Measurements from ENCODE around the gene CCDC81.
"Not testable (repeated sequence)": the region's sequence is repeated elsewhere in the genome, so short reads cannot be mapped to it uniquely, and the experiment has no call there.

Gene CCDC81

DNA sequence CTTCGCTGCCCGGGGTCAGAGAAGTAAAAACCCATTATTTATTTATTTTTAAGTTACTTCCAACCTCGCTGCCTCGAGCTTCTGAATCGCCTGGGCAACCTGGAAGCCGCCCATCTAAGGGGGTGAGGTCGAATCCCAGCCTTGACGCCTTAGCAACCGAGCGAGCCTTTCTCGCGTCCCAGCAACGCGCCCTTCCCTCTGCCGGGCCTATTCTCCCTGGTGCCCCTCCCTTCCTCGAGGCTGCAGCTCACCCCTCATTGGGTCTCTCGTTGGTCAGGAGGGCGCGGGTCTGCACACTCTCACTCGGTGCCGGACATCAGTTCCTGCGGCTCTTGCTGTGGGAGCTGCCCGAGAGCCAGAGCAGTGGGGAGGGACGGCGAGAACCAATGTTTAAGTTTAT lies at the start of gene CCDC81:
Gene CCDC81, plus strand, starts transcription at position 302 of the 400 bp plus-strand sequence. CDS start 277 bp downstream, outside the sequence.
- DNase-seq (ENCODE audit: low read depth in 3 of 3), result no peak

DNA sequence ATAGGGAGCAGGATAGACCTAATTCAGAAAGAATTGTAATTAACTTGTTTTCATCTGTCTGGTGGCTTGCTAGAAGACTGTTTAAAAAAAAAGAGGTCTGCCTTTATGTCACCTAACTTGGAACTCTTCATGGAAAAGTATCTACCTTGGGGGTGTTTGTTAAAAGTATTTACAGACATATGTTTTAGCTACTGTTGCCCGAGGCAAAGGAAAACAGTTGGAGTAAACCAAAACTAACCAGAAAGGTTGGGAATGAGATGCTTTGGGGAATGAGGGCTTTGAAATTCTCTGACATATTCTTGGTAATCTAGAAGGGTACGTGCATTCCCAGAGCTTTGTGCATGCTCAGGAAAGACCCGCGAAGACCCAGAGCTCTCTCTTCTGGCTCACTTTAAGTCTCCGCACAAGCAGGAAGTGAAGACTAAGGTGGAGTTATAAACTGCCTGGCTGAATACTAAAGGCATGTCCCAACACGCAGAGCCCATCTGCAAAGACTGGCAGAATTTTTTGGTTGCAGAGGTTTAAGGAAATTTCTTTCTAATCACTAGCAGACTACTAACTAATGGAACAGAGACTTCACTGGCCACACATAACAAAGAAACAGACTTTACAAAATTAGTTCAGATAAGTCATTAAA lies 39.4 kb upstream of the CCDC81 start:
- DNase-seq (ENCODE audit: low read depth in 3 of 3), result no peak

DNA sequence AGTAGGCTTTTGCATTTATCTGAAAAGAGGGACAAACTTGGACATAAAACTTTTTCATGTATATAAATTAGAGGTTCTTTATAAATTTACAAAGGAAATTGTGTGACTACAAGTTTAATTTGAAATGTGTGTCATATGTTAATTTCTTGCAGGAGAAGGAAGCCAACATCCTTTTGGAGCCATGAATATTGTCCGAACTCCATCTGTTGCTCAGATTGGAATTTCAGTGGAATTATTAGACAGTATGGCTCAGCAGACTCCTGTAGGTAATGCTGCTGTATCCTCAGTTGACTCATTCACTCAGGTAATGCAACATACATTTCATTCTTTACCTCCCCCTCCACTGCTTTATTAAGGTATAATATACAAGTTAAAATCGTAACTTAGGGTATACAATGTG lies 37.5 kb upstream of the CCDC81 start:
- DNase-seq (ENCODE audit: low read depth in 3 of 3), result no peak

DNA sequence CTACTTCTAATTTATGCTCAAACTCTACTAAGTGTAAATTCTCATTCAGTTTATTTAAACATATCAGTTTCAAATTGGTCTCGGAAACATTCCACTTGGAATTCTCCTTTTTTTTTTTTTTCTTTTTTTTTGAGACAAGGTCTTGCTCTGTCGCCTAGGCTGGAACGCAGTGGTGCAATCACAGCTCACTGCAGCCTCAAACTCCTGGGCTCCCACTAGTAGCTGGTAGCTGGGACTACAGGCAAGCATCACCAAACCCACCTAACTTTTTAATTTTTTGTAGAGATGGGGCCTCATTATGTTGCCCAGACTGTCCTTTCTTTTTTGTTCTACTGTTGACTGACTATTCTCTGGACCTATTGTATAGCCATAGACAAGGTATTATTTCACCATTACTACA lies 33.3 kb upstream of the CCDC81 start:
- DNase-seq (ENCODE audit: low read depth in 3 of 3), result no peak

DNA sequence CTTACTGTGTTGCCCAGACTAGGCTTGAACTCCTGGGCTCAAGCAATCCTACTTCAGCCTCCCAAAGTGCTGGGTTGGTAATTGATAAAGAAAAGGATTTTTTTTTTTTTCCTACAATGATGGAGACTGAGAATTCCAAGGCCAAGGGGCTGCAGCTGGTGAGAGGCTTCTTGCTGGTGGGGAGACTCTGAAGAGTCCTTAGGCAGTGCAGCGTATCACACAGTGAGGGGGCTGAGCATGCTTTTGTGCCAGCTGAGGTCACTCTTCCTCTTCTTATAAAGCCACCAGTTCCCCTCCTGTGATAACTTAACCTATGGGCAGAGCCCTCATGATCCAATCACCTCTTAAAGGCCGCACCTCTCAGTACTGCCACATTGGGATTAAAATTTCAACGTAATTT lies 28.2 kb upstream of the CCDC81 start:
- DNase-seq (ENCODE audit: low read depth in 3 of 3), result no peak

DNA sequence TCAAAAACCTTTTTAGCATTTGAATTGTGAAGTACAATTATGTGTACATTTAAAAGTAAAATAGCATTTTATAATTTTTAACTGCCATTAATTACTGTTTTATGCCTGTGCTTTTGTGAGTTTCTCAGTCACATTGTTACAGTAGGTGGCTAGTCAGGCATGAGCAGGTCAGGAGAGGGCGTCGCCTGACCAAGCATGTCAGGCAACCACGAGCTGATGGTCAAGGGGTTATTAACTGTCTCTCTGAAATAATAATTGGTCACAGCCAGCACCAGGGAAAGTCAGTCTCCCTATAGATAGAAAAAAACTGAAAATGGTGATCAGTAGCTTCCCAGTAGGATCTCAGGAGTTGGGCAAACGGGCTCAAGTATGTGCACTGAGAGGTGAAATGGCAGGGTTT lies 19.4 kb upstream of the CCDC81 start:
- DNase-seq (ENCODE audit: low read depth in 3 of 3), result no peak

DNA sequence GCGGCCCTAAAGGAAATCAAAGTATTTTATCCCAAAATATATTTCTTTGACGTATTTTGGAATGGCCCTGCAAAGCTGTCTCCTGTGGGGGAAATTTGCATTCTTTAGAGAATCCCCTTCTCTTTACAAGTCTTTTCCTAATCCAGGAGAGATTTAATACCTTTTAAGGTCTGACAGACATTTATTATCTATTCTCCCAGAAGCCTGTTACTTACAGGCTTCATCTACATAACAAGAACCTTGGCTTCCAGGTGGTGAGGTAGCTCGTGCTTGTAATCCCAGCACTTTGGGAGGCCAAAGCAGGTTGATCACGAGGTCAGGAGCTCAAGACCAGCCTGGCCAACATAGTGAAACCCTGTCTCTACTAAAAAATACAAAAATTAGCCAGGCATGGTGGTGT lies 17.3 kb upstream of the CCDC81 start:
- not testable (repeated sequence) for DNase-seq (ENCODE audit: low read depth in 3 of 3)

DNA sequence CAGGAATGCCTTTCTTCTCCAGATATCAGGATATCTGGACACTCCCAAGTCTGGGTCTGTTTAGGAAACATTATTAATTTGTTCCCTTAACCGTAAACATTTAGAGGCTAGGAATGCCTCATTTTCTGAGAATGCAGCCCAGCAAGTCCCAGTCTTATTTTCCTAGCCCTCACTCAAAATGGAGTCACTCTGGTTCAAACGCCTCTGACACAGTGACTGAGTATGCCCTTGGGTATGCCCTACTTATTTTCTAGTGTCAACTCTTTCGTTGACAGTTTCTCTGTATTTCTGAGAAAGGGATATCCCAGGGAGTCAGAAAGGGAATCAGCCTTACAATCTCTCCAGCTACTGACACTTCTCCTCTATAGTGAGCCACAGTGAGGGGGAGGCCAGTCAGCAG lies 16.0 kb upstream of the CCDC81 start:
- no peak for DNase-seq (ENCODE audit: low read depth in 3 of 3)

DNA sequence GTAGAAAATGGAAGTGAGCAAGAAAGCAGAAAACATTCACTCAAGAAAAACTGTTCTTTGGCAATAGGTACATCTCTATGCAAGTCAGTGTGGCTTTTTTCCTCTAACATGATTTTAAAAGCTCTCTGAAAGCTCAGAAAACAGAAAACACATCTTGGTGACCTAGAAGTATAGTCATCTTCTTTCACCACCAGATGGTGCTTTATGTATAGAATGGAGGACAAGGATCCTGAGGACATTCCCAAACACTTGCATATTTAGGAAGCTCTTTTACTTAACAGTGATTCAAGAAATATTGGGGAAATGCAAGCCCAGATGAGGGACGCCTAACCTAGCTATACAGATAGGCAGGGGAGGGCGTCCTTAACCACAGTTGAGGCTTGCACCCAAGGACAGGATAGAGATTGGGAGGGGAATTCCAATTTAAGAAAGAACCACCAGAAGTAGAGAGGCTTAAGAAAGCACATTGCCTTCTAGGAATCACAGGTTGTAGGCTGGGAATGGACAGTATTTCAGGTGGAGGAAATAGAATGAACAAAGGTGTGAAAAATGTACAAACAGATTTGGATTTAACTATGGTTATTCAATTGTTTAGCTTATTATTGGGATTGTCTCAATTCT lies 13.8 kb upstream of the CCDC81 start:
- DNase-seq (ENCODE audit: low read depth in 3 of 3), result no peak

DNA sequence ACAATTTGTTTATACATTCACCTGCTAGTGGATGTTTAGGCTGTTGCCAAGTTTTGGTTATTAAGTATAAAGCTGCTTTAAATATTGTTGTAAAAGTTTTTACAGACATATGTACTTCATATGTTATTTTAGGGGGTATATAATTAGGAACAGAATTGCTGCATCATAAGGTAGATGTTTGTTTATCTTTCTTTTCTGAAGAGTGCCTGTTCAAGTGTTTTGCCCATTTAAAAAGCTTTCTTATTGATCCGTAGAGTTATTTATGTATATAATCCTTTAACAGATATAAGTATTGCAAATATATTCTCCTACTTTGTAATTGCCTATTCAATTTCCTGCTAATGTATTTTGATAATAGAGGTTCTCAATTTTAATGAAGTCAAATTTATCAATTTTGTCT lies 11.3 kb upstream of the CCDC81 start:
- DNase-seq (ENCODE audit: low read depth in 3 of 3), result no peak

DNA sequence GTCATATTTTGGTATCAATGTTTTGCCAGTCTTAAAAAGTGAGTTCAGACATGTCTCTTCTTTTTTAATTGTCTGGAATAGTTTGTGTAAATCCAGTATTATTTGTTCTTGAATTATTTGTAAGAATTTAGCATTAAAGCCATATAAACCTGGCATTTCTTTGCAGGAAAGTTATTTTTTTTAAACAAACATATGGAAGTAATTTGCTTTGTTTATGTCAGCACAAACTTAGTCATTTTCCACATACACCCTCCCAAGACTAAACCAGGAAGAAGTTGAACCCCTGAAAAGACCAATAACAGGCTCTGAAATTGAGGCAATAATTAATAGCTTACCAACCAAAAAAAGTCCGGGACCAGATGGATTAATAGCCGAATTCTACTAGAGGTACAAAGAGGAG lies 9.1 kb upstream of the CCDC81 start:
- DNase-seq (ENCODE audit: low read depth in 3 of 3), result no peak

DNA sequence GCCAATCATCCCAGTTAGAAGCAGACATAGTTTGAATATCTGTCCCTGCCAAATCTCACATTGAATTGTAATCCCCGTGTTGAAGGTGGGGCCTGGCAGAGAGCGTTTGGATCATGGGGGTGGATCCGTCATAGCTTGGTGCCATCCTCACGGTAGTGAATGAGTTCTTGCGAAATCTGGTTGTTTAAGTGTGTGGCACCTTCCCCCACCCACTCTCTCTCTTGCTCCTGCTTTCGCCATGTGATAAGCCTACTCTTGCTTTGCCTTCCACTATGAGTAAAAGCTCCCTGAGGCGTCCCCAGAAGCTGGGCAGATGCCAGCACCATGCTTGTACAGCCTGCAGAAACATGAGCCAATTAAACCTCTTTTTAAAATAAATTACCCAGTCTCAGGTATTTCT lies 5.0 kb upstream of the CCDC81 start:
- DNase-seq (ENCODE audit: low read depth in 3 of 3), result no peak

DNA sequence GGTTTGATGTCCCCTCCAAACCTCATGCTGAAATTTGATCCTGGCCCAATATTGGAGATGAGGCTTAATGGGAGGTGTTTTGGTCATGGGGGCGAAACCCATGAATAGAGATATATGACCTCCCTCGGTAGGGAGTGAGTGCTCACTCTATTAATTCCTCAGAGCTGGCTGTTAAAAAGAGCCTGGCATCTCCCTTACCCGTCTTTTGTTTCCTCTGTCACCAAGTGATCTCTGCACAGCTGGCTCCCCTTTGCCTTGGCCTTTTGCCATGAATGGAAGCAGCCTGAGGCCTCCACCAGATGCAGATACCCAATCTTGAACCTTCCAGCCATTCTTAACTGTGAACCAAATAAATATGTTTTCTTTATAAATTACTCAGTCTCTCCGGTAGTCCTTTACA lies 4.5 kb upstream of the CCDC81 start:
- no peak for DNase-seq (ENCODE audit: low read depth in 3 of 3)

DNA sequence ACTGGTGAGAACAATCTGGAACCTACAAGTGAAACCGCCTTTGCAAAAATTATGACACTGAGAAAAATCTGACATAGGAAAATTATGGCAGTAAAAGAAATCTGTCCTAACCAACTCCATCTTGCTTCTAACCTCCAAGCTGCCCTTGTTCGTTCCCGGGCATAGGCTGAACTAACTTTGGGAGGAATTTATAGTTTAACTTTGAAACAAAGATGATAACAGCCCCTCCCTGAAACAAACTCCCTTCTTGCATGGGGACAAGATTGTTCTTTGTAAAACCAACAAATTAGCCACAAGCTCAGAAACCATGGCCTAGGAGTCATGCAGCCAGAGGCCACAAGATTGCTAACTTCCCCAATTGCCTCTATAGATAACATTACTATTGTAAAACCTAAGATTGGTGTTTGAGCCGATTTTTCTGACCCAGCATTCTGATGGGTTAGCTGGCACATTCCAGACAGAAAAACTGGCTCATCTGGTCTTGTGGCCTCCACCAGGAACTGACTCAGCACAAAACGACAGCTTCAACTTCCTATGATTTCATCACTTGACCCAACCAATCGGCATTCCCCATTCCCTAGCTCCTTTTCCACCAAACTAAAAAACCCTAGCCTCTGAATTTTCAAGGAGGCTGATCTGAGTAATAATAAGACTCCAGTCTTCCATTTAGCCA lies 3.6 kb upstream of the CCDC81 start:
- DNase-seq (ENCODE audit: low read depth in 3 of 3), result no peak

DNA sequence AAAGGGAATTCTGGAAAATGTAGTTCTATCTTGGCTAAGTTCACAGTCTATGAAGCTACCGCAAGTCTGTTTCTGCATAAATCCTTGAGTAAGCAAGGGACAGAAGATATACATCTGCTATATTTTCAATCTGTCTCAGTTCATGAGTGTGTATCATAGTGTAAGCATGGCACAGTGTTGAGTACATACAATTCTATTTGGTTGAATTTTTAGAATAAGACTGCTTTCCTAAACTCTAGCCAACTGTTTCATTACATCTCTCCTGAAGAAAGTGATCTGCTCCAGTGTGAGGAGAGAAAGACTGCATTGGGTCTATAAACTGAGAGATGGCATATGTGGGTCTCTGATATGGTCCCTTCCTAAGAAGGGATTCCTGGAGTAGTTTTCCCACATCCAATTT lies 2.6 kb upstream of the CCDC81 start:
- no peak for DNase-seq (ENCODE audit: low read depth in 3 of 3)

DNA sequence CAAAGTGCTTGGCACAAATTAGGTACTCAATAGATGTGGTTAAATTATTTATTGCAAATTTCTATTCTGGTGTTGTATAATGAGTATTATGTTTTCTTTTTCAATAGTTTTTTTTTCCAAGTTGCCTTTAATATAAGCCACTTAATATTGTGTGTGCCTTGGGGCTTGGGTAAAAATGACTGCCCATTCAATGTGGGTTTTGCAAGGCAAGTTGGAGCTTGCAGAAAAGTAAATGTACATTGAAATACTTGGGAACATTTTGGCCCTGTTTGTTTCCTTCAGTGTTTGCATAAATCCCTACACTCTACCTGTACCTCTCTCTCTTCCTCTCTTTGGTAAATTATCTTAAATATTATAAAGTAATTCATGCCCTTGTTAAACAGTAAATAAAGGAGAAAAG lies 2.1 kb upstream of the CCDC81 start:
- no peak for DNase-seq (ENCODE audit: low read depth in 3 of 3)

DNA sequence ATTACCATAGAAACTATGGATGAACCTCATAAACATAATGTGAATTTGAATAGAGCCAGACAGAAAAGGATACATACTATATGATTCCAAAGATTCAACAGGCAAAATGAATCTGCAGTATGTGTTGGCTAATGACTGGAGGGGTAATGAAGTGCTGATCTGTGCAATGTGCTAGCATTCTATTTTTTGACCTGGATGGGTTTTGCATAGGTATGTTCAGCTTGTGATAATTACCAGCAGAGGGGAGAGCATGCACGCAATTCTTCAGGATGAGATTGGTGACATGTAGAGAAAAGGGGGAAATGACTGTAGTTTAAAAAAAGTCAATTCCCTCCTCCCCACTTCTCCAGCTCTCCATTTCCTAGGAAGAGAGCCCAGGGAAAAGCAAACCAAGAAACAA lies 618 bp upstream of the CCDC81 start:
- no peak for DNase-seq (ENCODE audit: low read depth in 3 of 3)

DNA sequence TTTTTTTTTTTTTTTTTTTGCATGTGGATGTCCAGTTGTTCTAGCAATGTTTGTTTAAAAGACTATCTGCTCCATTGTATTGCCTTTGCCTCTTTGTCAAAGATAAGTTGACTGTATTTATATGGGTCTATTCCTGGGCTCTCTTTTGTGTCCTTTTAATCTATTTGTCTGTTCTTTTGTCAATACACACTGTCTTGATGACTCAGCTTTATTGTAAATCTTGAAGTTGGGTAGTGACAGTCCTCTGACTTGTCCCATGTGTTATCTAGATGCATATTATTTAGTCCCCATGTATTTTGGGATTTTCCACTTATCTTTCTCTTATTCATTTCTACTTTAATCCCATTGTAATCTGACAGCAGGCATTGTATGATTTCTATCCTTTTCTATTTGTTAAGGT lies 3.3 kb downstream of the CCDC81 start:
- DNase-seq (ENCODE audit: low read depth in 3 of 3), result no peak

DNA sequence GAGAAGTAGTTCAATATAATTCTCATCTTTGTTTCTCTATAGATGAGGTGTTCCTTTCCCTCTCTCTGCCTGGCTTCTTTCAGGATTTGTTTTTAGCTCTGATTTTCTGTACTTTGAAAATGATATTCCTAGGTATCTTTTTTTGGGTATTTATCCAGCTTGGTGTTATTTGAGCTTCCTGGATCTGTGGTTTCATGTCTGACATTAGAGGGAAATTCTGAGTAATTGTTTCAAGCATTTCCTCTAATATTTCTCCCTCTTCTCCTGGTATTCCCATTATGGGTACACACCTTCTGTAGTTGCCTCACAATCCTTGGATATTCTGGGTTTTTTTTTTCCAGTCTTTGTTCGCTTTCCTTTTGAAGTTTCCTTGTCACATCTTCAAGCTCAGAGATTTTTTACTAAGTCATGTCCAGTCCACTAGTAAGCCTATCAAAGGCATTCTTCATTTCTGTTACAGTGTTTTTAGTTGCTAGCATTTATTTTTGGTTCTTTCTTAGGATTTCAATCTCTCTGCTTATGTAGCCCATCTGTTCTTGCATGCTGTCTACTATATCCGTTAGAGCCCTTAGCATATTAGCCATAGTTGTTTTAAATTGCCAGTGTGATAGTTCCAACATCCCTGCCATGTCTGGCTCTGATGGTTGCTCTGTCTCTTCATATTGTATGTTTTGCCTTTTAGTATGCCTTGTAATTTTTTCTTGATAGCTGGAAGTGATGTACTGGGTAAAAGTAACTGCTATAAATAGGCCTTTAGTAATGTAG lies 5.8 kb downstream of the CCDC81 start:
- DNase-seq (ENCODE audit: low read depth in 3 of 3), result no peak

DNA sequence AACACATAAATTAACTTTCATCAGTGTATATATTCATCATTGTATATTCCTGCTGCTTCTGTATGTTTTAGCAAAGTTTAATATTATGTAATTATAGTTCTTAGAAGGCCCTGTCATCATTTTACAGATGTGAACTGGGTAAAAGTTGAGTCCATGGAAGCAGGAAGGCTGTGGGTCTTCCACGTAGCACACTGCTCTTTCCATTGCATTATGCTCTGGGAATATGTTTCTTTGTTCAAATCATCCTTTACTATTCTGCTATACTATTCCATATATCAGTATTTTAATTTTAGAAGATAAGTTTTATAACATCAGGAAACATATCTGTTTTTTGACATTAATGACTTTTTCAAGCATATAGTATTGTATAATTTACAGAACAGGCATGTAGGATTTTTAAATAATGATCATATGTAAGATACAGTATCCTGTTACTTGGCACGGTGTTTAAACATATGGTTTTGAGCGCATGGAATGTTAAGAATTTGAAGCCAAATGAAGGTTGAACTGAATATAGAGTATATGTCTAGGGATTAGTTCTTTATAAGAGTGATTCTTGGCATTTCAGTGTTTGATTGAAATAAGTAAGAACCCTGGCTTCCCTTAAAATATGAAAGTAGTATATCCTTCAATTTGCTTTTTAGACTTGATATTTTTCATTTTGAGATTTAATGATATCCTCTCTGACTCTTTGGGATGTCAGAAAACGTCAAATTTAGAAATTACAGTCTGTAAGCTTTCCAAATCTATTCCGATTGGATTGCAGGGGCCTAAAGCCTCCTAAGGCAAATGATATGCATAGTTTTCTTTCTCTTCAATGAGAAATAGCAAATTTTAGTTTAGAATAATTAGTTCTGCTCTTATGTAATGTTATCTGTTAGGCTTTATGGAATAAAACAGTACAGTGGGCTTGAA lies 8.6 kb downstream of the CCDC81 start:
- no peak for DNase-seq (ENCODE audit: low read depth in 3 of 3)

DNA sequence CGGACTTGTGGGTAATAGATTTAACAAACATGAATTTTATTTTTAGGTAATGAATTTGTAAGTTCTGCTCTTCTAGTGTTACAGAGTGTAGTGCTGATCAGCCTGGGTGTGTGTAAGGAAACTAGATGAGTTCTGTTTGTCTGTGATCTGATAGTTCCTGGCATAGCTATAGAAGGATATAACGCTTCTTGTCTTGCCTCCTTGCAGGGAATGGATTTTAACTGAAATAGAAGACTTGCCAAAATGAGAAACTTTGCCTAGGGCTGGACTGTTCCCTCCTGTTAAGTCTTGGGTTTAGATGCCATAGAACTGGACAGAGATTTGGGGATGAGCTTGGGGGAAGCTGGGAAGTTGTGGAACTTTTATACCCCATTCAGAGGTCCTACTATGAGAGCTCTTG lies 11.6 kb downstream of the CCDC81 start:
- no peak for DNase-seq (ENCODE audit: low read depth in 3 of 3)

DNA sequence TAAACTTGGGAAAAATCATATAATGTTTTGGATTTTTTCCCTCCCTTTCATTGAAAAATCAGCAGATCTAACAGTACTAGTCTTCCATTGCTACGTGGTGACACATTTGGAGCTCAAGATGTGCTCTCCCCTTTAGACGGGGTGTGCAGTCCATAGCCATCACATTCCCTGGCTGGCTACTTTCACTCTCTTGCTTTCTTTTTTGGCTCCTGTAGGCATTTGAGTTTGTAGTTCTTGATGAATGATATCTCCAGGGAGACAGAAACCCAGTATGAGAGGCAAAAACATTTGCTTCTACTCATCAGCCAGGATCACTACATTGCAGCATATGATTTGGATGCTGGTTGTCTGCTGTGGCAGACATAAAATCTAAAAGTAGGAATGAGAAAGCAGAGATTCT lies 12.1 kb downstream of the CCDC81 start:
- no peak for DNase-seq (ENCODE audit: low read depth in 3 of 3)
